Mesenchymal stem cell (in vitro differentiated cells and primary cell): ENCODE results near the gene UPF2.
A peak's percentile ranks its signal among the peaks of the same experiment; 100 is the strongest.
"Not testable (repeated sequence)": the region's sequence is repeated elsewhere in the genome, so short reads cannot be mapped to it uniquely, and the experiment has no call there.

ENCODE experiments used
- DNase-seq: peaks from one replicate; pipeline ENCODE4 v3.0.0-alpha.2; 2013
- H2AFZ ChIP-seq: one replicate; pipeline ENCODE4 v1.6.1; 2013; ENCODE audit warnings: low read depth, mild to moderate bottlenecking, control low read depth, inconsistent platforms, low read length, moderate library complexity
- H2AK5ac ChIP-seq: 2 replicates; pipeline ENCODE4 v1.6.1; 2013; ENCODE audit warnings: low read length, moderate library complexity, mild to moderate bottlenecking, inconsistent platforms; ENCODE audit not compliant: severe bottlenecking
- H2BK120ac ChIP-seq: one replicate; pipeline ENCODE4 v1.6.1; 2013; ENCODE audit warnings: low read depth, mild to moderate bottlenecking, inconsistent platforms, low read length, moderate library complexity
- H2BK12ac ChIP-seq, 2 experiments: one replicate each; pipeline ENCODE4 v1.6.1; 2013; ENCODE audit warnings: inconsistent platforms in 2 of 2, low read length in 2 of 2, mild to moderate bottlenecking in 2 of 2, moderate library complexity in 2 of 2, control low read depth in 1 of 2
- H2BK15ac ChIP-seq: one replicate; pipeline ENCODE4 v1.6.1; 2013; ENCODE audit warnings: mild to moderate bottlenecking, low read depth, inconsistent platforms; ENCODE audit not compliant: poor library complexity, severe bottlenecking
- H2BK5ac ChIP-seq: 2 replicates; pipeline ENCODE4 v1.6.1; 2013; ENCODE audit warnings: low read depth, mild to moderate bottlenecking, low read length, control low read depth, inconsistent platforms; ENCODE audit not compliant: poor library complexity, severe bottlenecking
- H3K14ac ChIP-seq, 2 experiments: one replicate each; pipeline ENCODE4 v1.6.1; 2013; ENCODE audit warnings: inconsistent platforms in 2 of 2, low read length in 2 of 2, control low read depth in 1 of 2, mild to moderate bottlenecking in 1 of 2, moderate library complexity in 1 of 2
- H3K18ac ChIP-seq, 2 experiments: one replicate each; pipeline ENCODE4 v1.6.1; 2013; ENCODE audit warnings: inconsistent platforms in 2 of 2, low read length in 2 of 2, control low read depth in 1 of 2, low read depth in 1 of 2, mild to moderate bottlenecking in 1 of 2
- H3K23ac ChIP-seq, 2 experiments: one replicate each; pipeline ENCODE4 v1.6.1; 2013; ENCODE audit warnings: inconsistent platforms in 2 of 2, low read length in 2 of 2, mild to moderate bottlenecking in 2 of 2, moderate library complexity in 2 of 2, control low read depth in 1 of 2
- H3K27ac ChIP-seq: 2 replicates; pipeline ENCODE4 v1.5.1; 2013; ENCODE audit warnings: mild to moderate bottlenecking, moderate library complexity, low read length, control low read depth, inconsistent platforms; ENCODE audit not compliant: poor library complexity, severe bottlenecking
- H3K27me3 ChIP-seq, 2 experiments: 2 replicates each; pipeline versions ENCODE4 v1.6.1 to v1.7.0; 2013; ENCODE audit warnings: low read length in 2 of 2, mild to moderate bottlenecking in 2 of 2, moderate library complexity in 2 of 2, control low read depth in 1 of 2, inconsistent platforms in 1 of 2; ENCODE audit not compliant: control insufficient read depth in 1 of 2, insufficient read depth in 1 of 2
- H3K36me3 ChIP-seq, 2 experiments: 2 replicates each; pipeline versions ENCODE4 v1.6.1 to v1.7.0; 2013; ENCODE audit warnings: low read length in 2 of 2, control low read depth in 1 of 2, inconsistent platforms in 1 of 2, low read depth in 1 of 2, mild to moderate bottlenecking in 1 of 2; ENCODE audit not compliant: insufficient read depth in 2 of 2, control insufficient read depth in 1 of 2
- H3K4ac ChIP-seq, 2 experiments: one replicate each; pipeline ENCODE4 v1.6.1; 2013; ENCODE audit warnings: inconsistent platforms in 2 of 2, low read length in 2 of 2, mild to moderate bottlenecking in 2 of 2, moderate library complexity in 2 of 2, control low read depth in 1 of 2, low read depth in 1 of 2
- H3K4me1 ChIP-seq: 2 replicates; pipeline ENCODE4 v1.6.1; 2013; ENCODE audit warnings: low read depth, low read length, control low read depth; ENCODE audit not compliant: control insufficient read depth, insufficient read depth
- H3K4me2 ChIP-seq: 2 replicates; pipeline ENCODE4 v1.6.1; 2013; ENCODE audit warnings: low read length, mild to moderate bottlenecking, inconsistent platforms; ENCODE audit not compliant: poor library complexity, severe bottlenecking
- H3K4me3 ChIP-seq, 2 experiments: 2 replicates each; pipeline versions ENCODE4 v1.5.1 to v1.7.0; 2013; ENCODE audit warnings: low read length in 2 of 2, mild to moderate bottlenecking in 2 of 2, control low read depth in 1 of 2, low read depth in 1 of 2; ENCODE audit not compliant: insufficient read depth in 1 of 2
- H3K79me1 ChIP-seq: replicated peaks from 2 replicates; pipeline ENCODE4 v1.6.1; 2013; ENCODE audit warnings: mild to moderate bottlenecking, control low read depth, low read length, inconsistent platforms; ENCODE audit not compliant: poor library complexity, severe bottlenecking
- H3K9ac ChIP-seq: 2 replicates; pipeline ENCODE4 v1.7.0; 2013; ENCODE audit warnings: mild to moderate bottlenecking, low read length, moderate library complexity
- H3K9me3 ChIP-seq: 2 replicates; pipeline ENCODE4 v1.7.0; 2013; ENCODE audit warnings: mild to moderate bottlenecking, low read length; ENCODE audit not compliant: control insufficient read depth
- H4K8ac ChIP-seq: one replicate; pipeline ENCODE4 v1.6.1; 2013; ENCODE audit warnings: inconsistent platforms, mild to moderate bottlenecking, low read length, moderate library complexity
- H4K91ac ChIP-seq: one replicate; pipeline ENCODE4 v1.6.1; 2013; ENCODE audit warnings: mild to moderate bottlenecking, low read length, inconsistent platforms
- WGBS: methylation state at CpG from one replicate; pipeline ENCODE4 v1.1.7; 2013; ENCODE audit warnings: mixed read lengths; 5-methylcytosine and 5-hydroxymethylcytosine counted together

UPF2 gene

DNA sequence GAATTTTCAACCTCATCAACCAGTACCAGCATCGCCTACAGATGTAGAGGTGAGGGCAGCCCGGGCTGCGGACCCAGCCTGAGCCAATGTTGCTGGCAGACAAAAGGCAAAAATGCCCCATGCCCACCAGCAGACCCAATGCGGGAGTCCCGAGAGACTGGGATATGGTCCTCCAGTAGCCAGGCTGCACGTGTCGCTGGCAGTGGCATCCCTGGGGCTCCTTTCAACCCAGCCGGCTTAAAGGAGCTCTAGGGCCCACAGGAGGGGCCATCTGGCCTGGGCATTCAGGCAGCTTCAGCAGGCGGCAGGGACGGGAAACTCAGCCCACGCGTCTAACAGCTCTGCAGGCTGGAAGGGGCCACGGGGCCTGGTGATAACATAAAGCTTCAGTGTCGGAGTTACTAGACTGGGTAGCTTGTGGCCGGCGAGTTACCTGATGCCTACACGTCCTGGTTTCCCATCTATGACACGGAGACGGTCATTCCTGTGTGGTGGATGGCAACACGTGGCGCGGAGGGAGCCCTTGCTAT is 148.8 kb downstream of the UPF2 start:
- H3K79me1 ChIP-seq: no peaks in the 10 kb centered on the region
- H2AK5ac ChIP-seq: no peak overlapping the region
- no peak overlapping the region for H2AFZ ChIP-seq
- H3K4me1 ChIP-seq: peaks cover 13% of the 10 kb centered on the region
- H3K27me3 ChIP-seq: no peaks in the 10 kb centered on the region
- no peak for DNase-seq
- 86% methylated on average over 22 of the region's 22 CpGs for WGBS
- H2BK15ac ChIP-seq: no peak overlapping the region
- no peak overlapping the region for H2BK120ac ChIP-seq
- no peaks in the 10 kb centered on the region for H3K9me3 ChIP-seq
- H3K14ac ChIP-seq: no peak overlapping the region
- H3K4ac ChIP-seq: no peak overlapping the region
- no peak overlapping the region for H4K91ac ChIP-seq
- no peak overlapping the region for H3K9ac ChIP-seq
- H4K8ac ChIP-seq: no peak overlapping the region
- H3K4me2 ChIP-seq: no peak overlapping the region
- H3K18ac ChIP-seq: no peak overlapping the region
- no peak overlapping the region for H2BK5ac ChIP-seq
- no peaks in the 10 kb centered on the region for H3K36me3 ChIP-seq
- H3K23ac ChIP-seq: no peak overlapping the region
- no peak overlapping the region for H2BK12ac ChIP-seq
- no peak overlapping the region for H3K27ac ChIP-seq
- no peak overlapping the region for H3K4me3 ChIP-seq

- H3K23ac ChIP-seq: no peak overlapping the region
- no peak overlapping the region for H3K4me2 ChIP-seq
- no peak overlapping the region for H3K18ac ChIP-seq
- no peak overlapping the region for H3K27ac ChIP-seq
- H2BK15ac ChIP-seq: no peak overlapping the region
- H3K9ac ChIP-seq: no peak overlapping the region
- no peak overlapping the region for H3K14ac ChIP-seq
- H2AFZ ChIP-seq: no peak overlapping the region
- H4K91ac ChIP-seq: no peak overlapping the region
- H2BK5ac ChIP-seq: no peak overlapping the region
- H3K79me1 ChIP-seq: no peaks in the 10 kb centered on the region
- WGBS: 94% methylated on average over 22 of the region's 22 CpGs
- H3K4me1 ChIP-seq: peaks cover 7% of the 10 kb centered on the region
- H2AK5ac ChIP-seq: peak overlapping the region; percentile 23
- no peak overlapping the region for H2BK12ac ChIP-seq
- H2BK120ac ChIP-seq: no peak overlapping the region
- no peak overlapping the region for H4K8ac ChIP-seq
- H3K9me3 ChIP-seq: no peaks in the 10 kb centered on the region
- H3K4me3 ChIP-seq: no peak overlapping the region
- no peak overlapping the region for H3K4ac ChIP-seq
- no peaks in the 10 kb centered on the region for H3K27me3 ChIP-seq
- no peaks in the 10 kb centered on the region for H3K36me3 ChIP-seq
- DNase-seq: no peak
Observed at GRCh38 chr10:11891776-11892486, 150.7 kb downstream of the UPF2 start.

- H3K27ac ChIP-seq, H2AFZ ChIP-seq, H3K27me3 ChIP-seq, DNase-seq, H3K4me3 ChIP-seq, H2AK5ac ChIP-seq, H3K23ac ChIP-seq, H3K4me2 ChIP-seq, H3K79me1 ChIP-seq, H3K36me3 ChIP-seq, H3K18ac ChIP-seq, H2BK12ac ChIP-seq, H4K91ac ChIP-seq, H3K14ac ChIP-seq, H2BK15ac ChIP-seq, H2BK120ac ChIP-seq, H3K9ac ChIP-seq, H4K8ac ChIP-seq, H3K9me3 ChIP-seq, H2BK5ac ChIP-seq, H3K4ac ChIP-seq: not testable (repeated sequence)
- 88% methylated on average over 8 of the region's 8 CpGs for WGBS
- H3K4me1 ChIP-seq: peaks cover 17% of the 10 kb centered on the region
Observed at GRCh38 chr10:11889263-11889662, 153.3 kb downstream of the UPF2 start.

DNA sequence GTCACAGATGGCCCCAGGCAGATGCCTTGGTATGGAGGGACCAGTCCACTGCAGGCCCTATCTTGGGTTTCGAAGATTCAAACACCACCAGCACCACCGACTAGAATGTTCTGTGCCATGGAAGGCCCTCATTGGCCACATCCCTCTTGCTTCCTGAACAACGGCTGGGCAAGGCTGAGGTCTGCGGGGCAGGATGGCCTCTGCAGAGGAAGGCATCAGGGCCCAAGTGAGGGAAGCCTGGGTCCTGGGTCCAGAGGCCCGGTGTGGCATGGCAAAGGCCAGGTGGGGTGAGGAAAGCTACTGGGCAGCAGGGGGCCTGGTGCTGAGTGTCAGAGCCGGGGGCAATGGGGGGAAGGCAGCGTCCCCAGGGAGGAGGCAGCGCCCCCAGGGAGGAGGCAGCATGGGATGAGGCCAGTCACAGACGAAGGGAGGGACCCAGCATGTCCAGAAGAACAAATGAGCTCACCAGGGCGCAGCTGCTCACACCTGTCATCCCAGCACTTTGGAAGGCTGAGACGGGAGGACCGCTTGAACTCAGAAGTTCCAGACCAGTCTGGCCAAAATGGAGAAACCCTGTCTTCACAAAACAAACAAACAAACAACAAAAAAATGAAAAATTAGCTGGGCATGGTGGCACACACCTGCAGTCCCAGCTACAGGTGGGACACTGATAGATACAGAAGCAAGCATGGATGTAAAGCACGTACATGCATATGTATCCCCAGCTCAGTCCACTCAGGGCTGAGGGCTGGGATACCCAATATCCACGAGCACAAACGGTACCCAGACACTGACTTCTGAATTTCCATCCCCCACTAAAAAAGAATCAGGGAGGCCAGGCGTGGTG is 155.0 kb downstream of the UPF2 start:
- H3K4me1 ChIP-seq: peaks cover 15% of the 10 kb centered on the region
- DNase-seq: no peak
- H3K18ac ChIP-seq: no peak overlapping the region
- no peaks in the 10 kb centered on the region for H3K36me3 ChIP-seq
- H3K27me3 ChIP-seq: no peaks in the 10 kb centered on the region
- no peak overlapping the region for H3K4me2 ChIP-seq
- no peak overlapping the region for H4K8ac ChIP-seq
- H3K79me1 ChIP-seq: no peaks in the 10 kb centered on the region
- no peak overlapping the region for H3K23ac ChIP-seq
- H2AK5ac ChIP-seq: no peak overlapping the region
- no peak overlapping the region for H3K4me3 ChIP-seq
- H3K27ac ChIP-seq: no peak overlapping the region
- no peak overlapping the region for H3K4ac ChIP-seq
- H3K14ac ChIP-seq: peak overlapping the region in 1 of 2 experiments; percentile 37
- H2BK15ac ChIP-seq: no peak overlapping the region
- H2BK12ac ChIP-seq: no peak overlapping the region
- no peak overlapping the region for H2BK5ac ChIP-seq
- H3K9me3 ChIP-seq: no peaks in the 10 kb centered on the region
- no peak overlapping the region for H2BK120ac ChIP-seq
- no peak overlapping the region for H3K9ac ChIP-seq
- 83% methylated on average over 16 of the region's 16 CpGs for WGBS
- no peak overlapping the region for H2AFZ ChIP-seq
- H4K91ac ChIP-seq: no peak overlapping the region
